Fibroblast of lung (primary cell): ENCODE results near the gene LDLRAD4. TPM values are rescaled to one million over a fixed set of nuclear protein-coding genes. Genes with fewer than 3 reads are reported as not detected.
"Not testable (repeated sequence)": the region's sequence is repeated elsewhere in the genome, so short reads cannot be mapped to it uniquely, and the experiment has no call there.

Experiments
- DNase-seq, 2 donors: peaks; one replicate each; pipeline versions ENCODE4 v3.0.0 to v3.0.0-alpha.2; 2010; ENCODE audit warnings: low read depth in 2 of 2
- H2AFZ ChIP-seq: 2 replicates; pipeline ENCODE4 v1.5.1; 2012; ENCODE audit warnings: low read length, control low read depth, inconsistent platforms
- H3K27ac ChIP-seq: 2 replicates; pipeline ENCODE4 v1.5.1; 2011; ENCODE audit warnings: low read length, control low read depth; ENCODE audit not compliant: insufficient read depth
- H3K27me3 ChIP-seq: 2 replicates; pipeline ENCODE4 v1.5.1; 2011; ENCODE audit warnings: mild to moderate bottlenecking, low read length; ENCODE audit not compliant: control insufficient read depth, insufficient read depth
- H3K36me3 ChIP-seq: 2 replicates; pipeline ENCODE4 v1.5.1; 2011; ENCODE audit warnings: low read length; ENCODE audit not compliant: control insufficient read depth, insufficient read depth
- H3K4me1 ChIP-seq: 2 replicates; pipeline ENCODE4 v1.5.1; 2011; ENCODE audit warnings: low read length; ENCODE audit not compliant: control insufficient read depth, insufficient read depth; ENCODE audit errors: extremely low read depth
- H3K4me2 ChIP-seq: 2 replicates; pipeline ENCODE4 v1.5.1; 2011; ENCODE audit warnings: low read length, control low read depth; ENCODE audit not compliant: insufficient read depth; ENCODE audit errors: extremely low read depth
- H3K4me3 ChIP-seq, 4 experiments: fragments of 200-600 bp in 1 of 4; sonication (generic) in 1 of 4; replicated peaks in 1 of 4; 2 replicates each; pipeline ENCODE4 v1.5.1; 2011 to 2016; ENCODE audit warnings: low read length in 4 of 4, low read depth in 3 of 4, mild to moderate bottlenecking in 3 of 4, control low read depth in 2 of 4, inconsistent platforms in 1 of 4, mixed read lengths in 1 of 4; ENCODE audit not compliant: insufficient read depth in 1 of 4; ENCODE audit errors: control extremely low read depth in 1 of 4
- H3K79me2 ChIP-seq: 2 replicates; pipeline ENCODE4 v1.5.1; 2012; ENCODE audit warnings: mild to moderate bottlenecking, low read length, inconsistent platforms; ENCODE audit not compliant: control insufficient read depth, insufficient read depth
- H3K9ac ChIP-seq: 2 replicates; pipeline ENCODE4 v1.5.1; 2011; ENCODE audit warnings: mild to moderate bottlenecking, low read length, control low read depth; ENCODE audit not compliant: insufficient read depth
- H3K9me3 ChIP-seq: 2 replicates; pipeline ENCODE4 v1.5.1; 2012; ENCODE audit warnings: low read depth, low read length; ENCODE audit not compliant: control insufficient read depth, insufficient read depth
- H4K20me1 ChIP-seq: 2 replicates; pipeline ENCODE4 v1.5.1; 2011; ENCODE audit warnings: low read length; ENCODE audit not compliant: control insufficient read depth, insufficient read depth; ENCODE audit errors: extremely low read depth
- EZH2 ChIP-seq: IDR thresholded peaks from 2 replicates; pipeline ENCODE4 v1.5.1; 2012; ENCODE audit warnings: low read length, control low read depth, mild to moderate bottlenecking; ENCODE audit errors: missing control alignments
- polyA plus RNA-seq, 2 donors: library from polyadenylated mRNA; depleted of rRNA in 1 of 2; stranded (reverse) in 1 of 2; unstranded in 1 of 2; fragments of >200 nt; gene quantifications; 2 replicates each; pipeline ENCODE4 v1.2.1, GENCODE V29; 2011 to 2012; ENCODE audit warnings: missing spikeins in 1 of 2
- total RNA-seq: library from RNA; depleted of rRNA; stranded (reverse); fragments of >200 nt; gene quantifications from 2 replicates; pipeline ENCODE4 v1.2.1, GENCODE V29; 2014
- TF ChIP-seq, protein P1 (sequence below), 2 donors: IDR thresholded peaks in 1 of 2; conservative IDR thresholded peaks in 1 of 2; 1 replicate in 1 of 2; 2 replicates in 1 of 2; pipeline ENCODE4 v1.5.1; 2011 to 2012; ENCODE audit warnings: low read length in 2 of 2, control low read depth in 1 of 2, inconsistent platforms in 1 of 2, low read depth in 1 of 2, mild to moderate bottlenecking in 1 of 2

The LDLRAD4 gene
- total and polyA plus RNA-seq, 2 donors (not counting 1 experiment from before 2014, with no cell fraction given): not detected

DNA sequence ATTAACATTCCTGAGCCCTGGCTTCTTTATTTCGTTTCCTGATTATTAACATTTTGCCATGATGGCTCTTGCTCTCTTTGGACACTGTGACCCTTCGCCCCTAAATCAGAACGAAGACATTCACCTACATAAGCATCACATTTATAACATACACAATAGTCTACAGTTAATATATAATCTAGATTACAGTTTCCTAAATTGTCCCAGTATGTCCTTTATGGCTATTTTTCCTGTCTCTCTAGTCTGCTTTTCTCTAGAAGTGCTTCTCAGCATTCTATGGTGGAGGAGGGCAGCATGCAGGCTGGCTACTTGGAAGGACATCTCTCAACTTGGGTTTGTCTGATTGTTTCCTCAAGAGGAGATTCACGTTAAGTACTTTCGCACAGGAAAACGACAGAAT, 457.9 kb downstream of the LDLRAD4 start:
- no peak for TF ChIP-seq EZH2
- TF ChIP-seq, protein P1, sequence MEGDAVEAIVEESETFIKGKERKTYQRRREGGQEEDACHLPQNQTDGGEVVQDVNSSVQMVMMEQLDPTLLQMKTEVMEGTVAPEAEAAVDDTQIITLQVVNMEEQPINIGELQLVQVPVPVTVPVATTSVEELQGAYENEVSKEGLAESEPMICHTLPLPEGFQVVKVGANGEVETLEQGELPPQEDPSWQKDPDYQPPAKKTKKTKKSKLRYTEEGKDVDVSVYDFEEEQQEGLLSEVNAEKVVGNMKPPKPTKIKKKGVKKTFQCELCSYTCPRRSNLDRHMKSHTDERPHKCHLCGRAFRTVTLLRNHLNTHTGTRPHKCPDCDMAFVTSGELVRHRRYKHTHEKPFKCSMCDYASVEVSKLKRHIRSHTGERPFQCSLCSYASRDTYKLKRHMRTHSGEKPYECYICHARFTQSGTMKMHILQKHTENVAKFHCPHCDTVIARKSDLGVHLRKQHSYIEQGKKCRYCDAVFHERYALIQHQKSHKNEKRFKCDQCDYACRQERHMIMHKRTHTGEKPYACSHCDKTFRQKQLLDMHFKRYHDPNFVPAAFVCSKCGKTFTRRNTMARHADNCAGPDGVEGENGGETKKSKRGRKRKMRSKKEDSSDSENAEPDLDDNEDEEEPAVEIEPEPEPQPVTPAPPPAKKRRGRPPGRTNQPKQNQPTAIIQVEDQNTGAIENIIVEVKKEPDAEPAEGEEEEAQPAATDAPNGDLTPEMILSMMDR (conservative IDR thresholded peaks at IDR 0.05 in 1 of 2, IDR thresholded peaks at IDR 0.05 in 1 of 2; ENCODE audit: low read depth in 1 of 2, low read length in 2 of 2): no peak
- DNase-seq: no peak
- Histone ChIP-seq H3K4me3 (no peak overlapping the region), H3K9me3 (no peaks in the 10 kb centered on the region), H3K27ac (no peak overlapping the region), H3K4me1 (no peaks in the 10 kb centered on the region), H3K79me2 (no peaks in the 10 kb centered on the region), H2AFZ (no peak overlapping the region), H3K9ac (no peak overlapping the region), H3K27me3 (no peaks in the 10 kb centered on the region), H3K36me3 (no peaks in the 10 kb centered on the region), H3K4me2 (no peak overlapping the region), H4K20me1 (no peaks in the 10 kb centered on the region)

DNA sequence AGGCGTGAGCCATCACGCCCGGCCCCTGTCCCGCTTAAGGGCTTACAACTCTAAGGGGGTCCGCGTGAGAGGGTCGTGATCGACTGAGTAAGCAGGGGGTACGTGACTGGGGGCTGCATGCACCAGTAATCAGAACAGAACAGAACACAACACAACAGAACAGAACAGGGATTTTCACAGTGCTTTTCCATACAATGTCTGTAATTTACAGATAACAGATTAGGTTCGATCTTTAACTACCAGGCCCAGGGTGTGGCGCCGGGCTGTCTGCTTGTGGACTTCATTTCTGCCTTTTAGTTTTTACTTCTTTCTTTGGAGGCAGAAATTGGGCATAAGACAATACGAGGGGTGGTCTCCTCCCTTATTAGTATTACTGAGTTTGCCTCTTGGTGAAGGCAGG, 458.8 kb downstream of the LDLRAD4 start:
- H3K27me3 ChIP-seq, H3K36me3 ChIP-seq, DNase-seq, H2AFZ ChIP-seq, H3K4me3 ChIP-seq, H3K9me3 ChIP-seq, H3K4me2 ChIP-seq, H3K79me2 ChIP-seq, H3K27ac ChIP-seq, H3K9ac ChIP-seq, H3K4me1 ChIP-seq, H4K20me1 ChIP-seq: not testable (repeated sequence)

GRCh38 chr18:13680612-13681011, 462.1 kb downstream of the LDLRAD4 start:
- Histone ChIP-seq H3K9ac (no peak overlapping the region), H4K20me1 (no peaks in the 10 kb centered on the region), H2AFZ (no peak overlapping the region), H3K4me1 (no peaks in the 10 kb centered on the region), H3K27ac (no peak overlapping the region), H3K4me2 (no peak overlapping the region), H3K79me2 (peaks cover 3% of the 10 kb centered on the region), H3K4me3 (no peak overlapping the region), H3K27me3 (no peaks in the 10 kb centered on the region), H3K36me3 (no peaks in the 10 kb centered on the region), H3K9me3 (no peaks in the 10 kb centered on the region)
- no peak for DNase-seq
- TF ChIP-seq, protein P1 (conservative IDR thresholded peaks at IDR 0.05 in 1 of 2, IDR thresholded peaks at IDR 0.05 in 1 of 2; ENCODE audit: low read depth in 1 of 2, low read length in 2 of 2): peak; percentile 25 to 43
- no peak for TF ChIP-seq EZH2

DNA sequence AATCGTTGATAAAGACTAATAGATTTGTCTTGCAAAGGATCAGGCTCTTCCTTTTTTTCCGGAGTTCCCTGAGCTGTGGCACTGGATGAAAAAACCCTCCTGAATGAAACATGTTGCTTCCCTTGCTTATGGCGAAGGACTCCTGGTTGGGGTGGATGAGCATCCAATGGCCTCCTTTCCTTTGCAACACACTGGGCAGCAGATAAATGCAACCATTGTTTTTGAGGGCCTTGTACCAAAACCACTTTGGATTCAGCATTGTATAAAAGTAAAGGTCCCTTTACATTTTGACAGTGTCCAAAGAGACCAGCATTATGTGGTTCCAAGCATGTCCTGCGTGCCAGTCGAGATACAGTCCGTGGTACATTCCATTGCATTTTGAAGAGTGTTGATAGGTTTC, 463.1 kb downstream of the LDLRAD4 start:
- TF ChIP-seq EZH2: no peak
- TF ChIP-seq, protein P1 (conservative IDR thresholded peaks at IDR 0.05 in 1 of 2, IDR thresholded peaks at IDR 0.05 in 1 of 2; ENCODE audit: low read depth in 1 of 2, low read length in 2 of 2): no peak
- no peaks in the 10 kb centered on the region for H3K4me1 ChIP-seq
- H2AFZ ChIP-seq: no peak overlapping the region
- no peaks in the 10 kb centered on the region for H3K9me3 ChIP-seq
- H3K4me3 ChIP-seq: no peak overlapping the region
- H4K20me1 ChIP-seq: no peaks in the 10 kb centered on the region
- no peaks in the 10 kb centered on the region for H3K36me3 ChIP-seq
- H3K79me2 ChIP-seq: peaks cover 3% of the 10 kb centered on the region
- H3K9ac ChIP-seq: no peak overlapping the region
- no peak for DNase-seq
- H3K27me3 ChIP-seq: no peaks in the 10 kb centered on the region
- H3K4me2 ChIP-seq: no peak overlapping the region
- no peak overlapping the region for H3K27ac ChIP-seq
